Astrocyte (in vitro differentiated cells and primary cell): ENCODE results near the gene FBXL7.

Experiments
- CTCF ChIP-seq: IDR thresholded peaks from 2 replicates; pipeline ENCODE4 v1.5.1; 2011; ENCODE audit warnings: low read depth, mild to moderate bottlenecking, inconsistent platforms, low read length, moderate library complexity; ENCODE audit not compliant: insufficient read depth
- EZH2 ChIP-seq: IDR thresholded peaks from 2 replicates; pipeline ENCODE4 v1.6.1; 2012; ENCODE audit warnings: mild to moderate bottlenecking, low read length, inconsistent platforms; ENCODE audit not compliant: insufficient read depth

DNA sequence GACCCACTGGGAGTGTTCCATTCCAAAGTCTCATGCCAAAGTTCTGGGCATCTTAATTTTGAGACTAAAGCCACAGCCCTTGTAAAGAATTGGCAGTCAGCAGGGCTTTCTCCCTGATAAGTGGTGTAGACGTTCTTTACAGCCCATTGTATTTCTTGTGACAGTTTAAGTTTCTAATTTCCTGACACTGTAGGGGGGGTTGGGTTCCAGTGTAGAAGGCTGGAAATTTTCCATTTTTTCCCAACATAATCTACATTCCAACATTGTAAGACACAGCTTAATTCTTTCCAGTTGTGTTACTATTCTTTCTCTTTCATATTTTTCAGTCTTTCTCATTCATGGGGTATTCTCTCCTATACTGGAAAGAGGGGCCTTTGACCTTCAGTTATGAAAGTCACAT lies 121.1 kb downstream of the FBXL7 start:
- TF ChIP-seq CTCF (no peak), EZH2 (no peak)
